B cell (primary cell): ENCODE measurements around the gene FAM3A. TPM values are rescaled to one million over a fixed set of nuclear protein-coding genes. Genes with fewer than 3 reads are reported as not detected.

Experiments
- ATAC-seq: fragments of 200-7000 bp; cut with Tn5 transposase; one replicate; pipeline ENCODE4 v1.10.0; 2021; ENCODE audit warnings: low read depth, mild to moderate bottlenecking, moderate number of reproducible peaks, moderate library complexity
- CTCF ChIA-PET: fragments of 350-600 bp; sonication (Branson Sonifier 250); formaldehyde crosslinking; loops from one replicate; lab custom pipeline; 2021; ENCODE audit warnings: antibody characterized with exemption, inconsistent platforms; lab: Charles Lee
- POLR2A ChIA-PET: fragments of 350-600 bp; sonication (Branson Sonifier 250); formaldehyde crosslinking; loops from one replicate; lab custom pipeline; 2021; ENCODE audit warnings: antibody characterized with exemption; lab: Charles Lee
- DNase-seq: peaks from one replicate; pipeline ENCODE4 v3.0.0; 2013
- H2AFZ ChIP-seq: 2 replicates; pipeline ENCODE4 v1.6.1; 2012; ENCODE audit warnings: mild to moderate bottlenecking, low read depth, low read length; ENCODE audit not compliant: insufficient read depth, poor library complexity, severe bottlenecking
- H3K27ac ChIP-seq, 2 donors: 1 replicate in 1 of 2; 2 replicates in 1 of 2; pipeline ENCODE4 v1.5.1; 2012 to 2013; ENCODE audit warnings: low read length in 2 of 2, mild to moderate bottlenecking in 2 of 2, moderate library complexity in 1 of 2
- H3K27me3 ChIP-seq, 4 experiments: fragments of 200-600 bp in 1 of 4; sonication (generic) in 1 of 4; replicated peaks in 1 of 4; 1 replicate in 2 of 4; 2 replicates in 2 of 4; pipeline versions ENCODE4 v1.6.1 to v1.7.0; 2013 to 2016; ENCODE audit warnings: low read length in 3 of 4, mild to moderate bottlenecking in 2 of 4, mixed read lengths in 1 of 4, moderate library complexity in 1 of 4; ENCODE audit not compliant: insufficient read depth in 4 of 4, control insufficient read depth in 3 of 4; ENCODE audit errors: control extremely low read depth in 1 of 4
- H3K36me3 ChIP-seq, 2 experiments: replicated peaks in 1 of 2; 1 replicate in 1 of 2; 2 replicates in 1 of 2; pipeline versions ENCODE4 v1.6.1 to v1.7.1; 2013; ENCODE audit warnings: low read length in 1 of 2; ENCODE audit not compliant: insufficient read depth in 2 of 2, control insufficient read depth in 1 of 2; ENCODE audit errors: control extremely low read depth in 1 of 2, extremely low read depth in 1 of 2
- H3K4me1 ChIP-seq, 2 donors: fragments of 200-600 bp in 1 of 2; sonication (generic) in 1 of 2; 1 replicate in 1 of 2; 2 replicates in 1 of 2; pipeline versions ENCODE4 v1.5.1 to v1.6.1; 2013 to 2017; ENCODE audit warnings: low read length in 2 of 2; ENCODE audit not compliant: control insufficient read depth in 2 of 2, insufficient read depth in 2 of 2
- H3K4me2 ChIP-seq: replicated peaks from 2 replicates; pipeline ENCODE3; 2012; ENCODE audit warnings: mild to moderate bottlenecking, low read depth, low read length; ENCODE audit not compliant: poor library complexity, severe bottlenecking
- H3K4me3 ChIP-seq, 5 experiments: fragments of 200-600 bp in 1 of 5; sonication (generic) in 1 of 5; 1 replicate in 3 of 5; 2 replicates in 2 of 5; pipeline versions ENCODE4 v1.5.1 to v1.7.0; 2011 to 2016; ENCODE audit warnings: low read length in 4 of 5, mild to moderate bottlenecking in 4 of 5, low read depth in 2 of 5, control low read depth in 1 of 5, moderate library complexity in 1 of 5; ENCODE audit not compliant: insufficient read depth in 1 of 5; ENCODE audit errors: control extremely low read depth in 1 of 5, extremely low read depth in 1 of 5
- H3K79me2 ChIP-seq: fragments of 200-600 bp; sonication (generic); one replicate; pipeline ENCODE4 v1.6.0; 2016; ENCODE audit warnings: low read length; ENCODE audit not compliant: control insufficient read depth, insufficient read depth
- H3K9ac ChIP-seq: fragments of 200-600 bp; sonication (generic); 2 replicates; pipeline ENCODE4 v1.6.1; 2017; ENCODE audit warnings: mild to moderate bottlenecking, low read length, moderate library complexity
- H3K9me3 ChIP-seq, 3 donors: one replicate each; pipeline versions ENCODE4 v1.6.1 to v1.7.1; 2013; ENCODE audit warnings: low read length in 2 of 3; ENCODE audit not compliant: control insufficient read depth in 2 of 3, insufficient read depth in 1 of 3; ENCODE audit errors: control extremely low read depth in 1 of 3
- H4K20me1 ChIP-seq: 2 replicates; pipeline ENCODE4 v1.6.0; 2012; ENCODE audit warnings: mild to moderate bottlenecking, low read length; ENCODE audit not compliant: insufficient read depth, control insufficient read depth, poor library complexity, severe bottlenecking
- H3K27ac Mint-ChIP-seq: one replicate; pipeline ENCODE4 v1.8.0; 2021; ENCODE audit warnings: mixed read lengths
- H3K27me3 Mint-ChIP-seq: one replicate; pipeline ENCODE4 v1.8.0; 2021; ENCODE audit warnings: mixed read lengths
- H3K4me1 Mint-ChIP-seq: one replicate; pipeline ENCODE4 v1.8.0; 2021; ENCODE audit warnings: mixed read lengths
- H3K4me3 Mint-ChIP-seq: one replicate; pipeline ENCODE4 v1.8.0; 2021; ENCODE audit warnings: mixed read lengths
- H3K9me3 Mint-ChIP-seq: one replicate; pipeline ENCODE4 v1.8.0; 2022; ENCODE audit warnings: mixed read lengths; ENCODE audit not compliant: insufficient read depth
- CTCF ChIP-seq: fragments of 200-600 bp; IDR thresholded peaks from one replicate; pipeline ENCODE4 v1.8.0; 2022; ENCODE audit warnings: antibody characterized with exemption, mild to moderate bottlenecking
- EZH2 ChIP-seq: IDR thresholded peaks from 2 replicates; pipeline ENCODE4 v1.6.1; 2012; ENCODE audit warnings: borderline replicate concordance, low read depth, mild to moderate bottlenecking, moderate library complexity, low read length; ENCODE audit not compliant: insufficient read depth, poor library complexity, severe bottlenecking
- WGBS: methylation state at CpG from one replicate; pipeline ENCODE4 v1.1.5; 2013; ENCODE audit warnings: missing lambda C conversion rate; ENCODE audit not compliant: insufficient coverage; 5-methylcytosine and 5-hydroxymethylcytosine counted together
- intact Hi-C: fragments of 100-400 bp; cut with micrococcal nuclease; formaldehyde crosslinking; loops from one replicate; pipeline ENCODE4 v1.10.0; 2022
- polyA plus RNA-seq: library from polyadenylated mRNA; depleted of rRNA; stranded (reverse); fragments of >200 nt; gene quantifications from 2 replicates; pipeline ENCODE4 v1.2.3, GENCODE V29; 2012
- total RNA-seq, 2 donors: library from RNA; stranded (reverse); fragments of 120-200 nt in 1 of 2; gene quantifications; 1 replicate in 1 of 2; 2 replicates in 1 of 2; pipeline versions ENCODE4 v1.2.3 to v1.2.4, GENCODE V29; 2013 to 2022

FAM3A gene
- total and polyA plus RNA-seq, 2 donors (not counting 1 experiment from before 2014, with no cell fraction given), result 39.6 to 59.4 TPM

GRCh38 chrX:154513716-154514115, 2.3 kb downstream of the FAM3A start:
- 100% methylated on average over 1 of the region's 2 CpGs for WGBS
- no peak for ATAC-seq
- POLR2A ChIA-PET, result interaction anchor here (0.7 kb wide), 1 partner anchor 22 kb away, joined by 3 read pairs; no protein-coding TSS in a partner anchor

More at GRCh38 chrX:154513716-154514115, 2.3 kb downstream of the FAM3A start:
- no peak for DNase-seq
- Histone ChIP-seq H3K79me2 (peaks cover 6% of the 10 kb centered on the region), H3K36me3 (peaks cover 0 to 11% of the 10 kb centered on the region in 2 experiments), H3K4me3 (no peak overlapping the region), H3K9ac (no peak overlapping the region), H3K9me3 (peaks cover 0 to 3% (median 0%) of the 10 kb centered on the region in 3 donors), H2AFZ (no peak overlapping the region), H3K27ac (no peak overlapping the region), H3K4me1 (peaks cover 4 to 23% of the 10 kb centered on the region in 2 donors), H3K4me2 (no peak overlapping the region), H4K20me1 (no peaks in the 10 kb centered on the region), H3K27me3 (no peaks in the 10 kb centered on the region)
- TF ChIP-seq EZH2, result no peak
- TF ChIP-seq CTCF, result no peak
- Mint-ChIP-seq H3K4me1 (peaks cover 20% of the 10 kb centered on the region), H3K4me3 (peak overlapping the region; percentile 57), H3K27ac (no peak overlapping the region), H3K9me3 (no peaks in the 10 kb centered on the region), H3K27me3 (no peaks in the 10 kb centered on the region)
- intact Hi-C loops, result no loop called here
- CTCF ChIA-PET, result interaction anchor here (1.2 to 1.3 kb wide), 2 partner anchors 23 to 115 kb away, joined by 3 to 4 read pairs; partner anchors contain the start of gene SLC10A3
